ENCODE measurements around the gene TSPYL1. TPM values are rescaled to one million over a fixed set of nuclear protein-coding genes. Genes with fewer than 3 reads are reported as not detected.
A peak's percentile ranks its signal among the peaks of the same experiment; 100 is the strongest.

The TSPYL1 gene
- total RNA-seq, 1 experiment from 2014 or later = 73.1 TPM

DNA sequence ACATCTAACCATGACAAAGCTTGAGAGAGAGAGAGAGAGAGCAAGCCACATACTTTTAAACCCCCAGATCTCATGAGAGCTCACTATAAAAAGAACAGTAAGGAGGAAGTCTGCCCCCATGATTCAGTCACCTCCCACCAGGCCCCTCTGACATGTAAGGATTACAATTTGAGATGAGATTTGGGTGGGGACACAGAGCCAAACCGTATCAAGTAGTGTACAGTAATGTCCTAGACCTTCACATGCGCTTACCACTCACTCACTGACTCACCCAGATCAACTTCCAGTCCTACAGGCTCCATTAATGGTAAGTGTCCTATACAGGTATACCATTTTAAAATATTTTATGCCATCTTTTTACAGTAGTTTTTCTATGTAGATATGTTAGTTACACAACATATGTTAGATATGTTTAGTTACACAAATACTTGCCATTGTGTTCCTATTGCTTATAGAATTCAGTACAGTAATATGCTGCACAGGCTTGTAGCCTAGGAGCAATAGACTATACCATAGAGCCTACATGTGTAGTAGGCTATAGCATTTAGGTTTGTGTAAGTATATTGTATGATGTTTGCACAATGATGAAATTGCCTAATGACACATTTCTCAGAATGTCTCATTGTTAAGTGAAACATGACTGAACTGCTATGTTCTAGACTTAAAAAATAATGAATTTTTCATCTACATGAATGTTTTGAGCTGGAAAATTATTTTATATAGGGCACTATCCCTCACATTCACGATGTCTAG, 11.7 kb downstream of the TSPYL1 start:
- H2AFZ ChIP-seq = no peak overlapping the region
- no peaks in the 10 kb centered on the region for H3K27me3 ChIP-seq (ENCODE audit: insufficient read depth, low read depth)
- no peaks in the 10 kb centered on the region for H4K20me1 ChIP-seq (ENCODE audit: insufficient read depth)
- ChIA-PET CTCF (interaction anchor here (0.7 to 1.7 kb wide), 12 partner anchors 9 to 356 kb away, joined by 3 to 16 read pairs (median 6); partner anchors contain the start of gene TSPYL1), POLR2A (ENCODE audit: unreplicated experiment) (interaction anchor here (0.7 kb wide), 1 partner anchor 9 kb away, joined by 3 read pairs; no protein-coding TSS in a partner anchor)
- no peak overlapping the region for H3K27ac ChIP-seq
- H3F3A ChIP-seq (ENCODE audit: insufficient read depth, low read depth) = 0 out of 2 replicates have a peak, but pooled peaks cover 8% of the 10 kb centered on the region
- H3K79me2 ChIP-seq (ENCODE audit: low read depth) = no peaks in the 10 kb centered on the region
- TF ChIP-seq, protein P1, sequence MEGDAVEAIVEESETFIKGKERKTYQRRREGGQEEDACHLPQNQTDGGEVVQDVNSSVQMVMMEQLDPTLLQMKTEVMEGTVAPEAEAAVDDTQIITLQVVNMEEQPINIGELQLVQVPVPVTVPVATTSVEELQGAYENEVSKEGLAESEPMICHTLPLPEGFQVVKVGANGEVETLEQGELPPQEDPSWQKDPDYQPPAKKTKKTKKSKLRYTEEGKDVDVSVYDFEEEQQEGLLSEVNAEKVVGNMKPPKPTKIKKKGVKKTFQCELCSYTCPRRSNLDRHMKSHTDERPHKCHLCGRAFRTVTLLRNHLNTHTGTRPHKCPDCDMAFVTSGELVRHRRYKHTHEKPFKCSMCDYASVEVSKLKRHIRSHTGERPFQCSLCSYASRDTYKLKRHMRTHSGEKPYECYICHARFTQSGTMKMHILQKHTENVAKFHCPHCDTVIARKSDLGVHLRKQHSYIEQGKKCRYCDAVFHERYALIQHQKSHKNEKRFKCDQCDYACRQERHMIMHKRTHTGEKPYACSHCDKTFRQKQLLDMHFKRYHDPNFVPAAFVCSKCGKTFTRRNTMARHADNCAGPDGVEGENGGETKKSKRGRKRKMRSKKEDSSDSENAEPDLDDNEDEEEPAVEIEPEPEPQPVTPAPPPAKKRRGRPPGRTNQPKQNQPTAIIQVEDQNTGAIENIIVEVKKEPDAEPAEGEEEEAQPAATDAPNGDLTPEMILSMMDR (conservative IDR thresholded peaks at IDR 0.05) = no peak
- no peak for TF ChIP-seq EZH2 (IDR thresholded peaks at IDR 0.05; ENCODE audit: low read depth)
- no peak overlapping the region for H3K4me2 ChIP-seq
- H3K36me3 ChIP-seq (ENCODE audit: low read depth) = peaks cover 3% of the 10 kb centered on the region
- peaks cover 6% of the 10 kb centered on the region; the same call in 1 of the 2 replicates for H3K4me1 ChIP-seq (replicated peaks; ENCODE audit: insufficient read depth)
- peaks cover 8% of the 10 kb centered on the region; the same call in 1 of the 2 replicates for H3K9me3 ChIP-seq (ENCODE audit: insufficient read depth, low read depth)
- no peaks in the 10 kb centered on the region for H3K9me2 ChIP-seq (ENCODE audit: insufficient read depth)
- intact Hi-C loops (cut with micrococcal nuclease; ENCODE audit: unreplicated experiment) = loop anchor here (1.0 to 2.0 kb wide), 4 partner anchors 293 to 701 kb away; no protein-coding TSS in a partner anchor
- no TSS peak for BruUV-seq (replicated peaks)
- no peak overlapping the region for H3K4me3 ChIP-seq
- peak in 1 of 2 experiments; percentile 46 for DNase-seq

DNA sequence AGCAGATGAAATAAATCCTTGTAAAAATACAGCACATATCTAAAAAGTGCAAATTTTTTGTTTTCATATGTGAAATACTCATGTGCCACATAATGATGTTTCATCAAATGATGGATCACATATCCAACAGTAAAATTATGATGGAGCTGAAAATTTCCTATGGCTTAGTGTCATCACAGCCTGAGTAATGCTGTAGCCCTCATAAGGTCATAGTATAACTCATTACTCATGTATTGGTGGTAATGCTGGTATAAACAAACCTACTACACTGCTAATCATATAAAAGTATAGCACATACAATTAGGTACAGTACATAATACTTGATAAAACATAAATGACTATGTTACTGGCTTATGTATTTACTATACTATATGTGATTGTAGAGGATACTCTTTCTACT, 12.9 kb downstream of the TSPYL1 start:
- H4K20me1 ChIP-seq (ENCODE audit: insufficient read depth) = no peaks in the 10 kb centered on the region
- BruUV-seq (replicated peaks) = no TSS peak
- no peak overlapping the region for H3K4me2 ChIP-seq
- ChIA-PET POLR2A (ENCODE audit: unreplicated experiment) (no interaction called here), CTCF (no interaction called here)
- H3F3A ChIP-seq (ENCODE audit: insufficient read depth, low read depth) = 0 out of 2 replicates have a peak, but pooled peaks cover 6% of the 10 kb centered on the region
- H3K4me3 ChIP-seq = no peak overlapping the region
- no peaks in the 10 kb centered on the region for H3K9me2 ChIP-seq (ENCODE audit: insufficient read depth)
- peaks cover 14% of the 10 kb centered on the region; the same call in 1 of the 2 replicates for H3K9me3 ChIP-seq (ENCODE audit: insufficient read depth, low read depth)
- intact Hi-C loops (cut with micrococcal nuclease; ENCODE audit: unreplicated experiment) = no loop called here
- no peak overlapping the region for H2AFZ ChIP-seq
- H3K27me3 ChIP-seq (ENCODE audit: insufficient read depth, low read depth) = no peaks in the 10 kb centered on the region
- H3K4me1 ChIP-seq (replicated peaks; ENCODE audit: insufficient read depth) = peaks cover 6% of the 10 kb centered on the region; the same call in 1 of the 2 replicates
- no peak for TF ChIP-seq EZH2 (IDR thresholded peaks at IDR 0.05; ENCODE audit: low read depth)
- no peak overlapping the region for H3K27ac ChIP-seq
- H3K36me3 ChIP-seq (ENCODE audit: low read depth) = no peaks in the 10 kb centered on the region; the same call in none of the 2 replicates
- no peak for DNase-seq
- H3K79me2 ChIP-seq (ENCODE audit: low read depth) = no peaks in the 10 kb centered on the region

DNA sequence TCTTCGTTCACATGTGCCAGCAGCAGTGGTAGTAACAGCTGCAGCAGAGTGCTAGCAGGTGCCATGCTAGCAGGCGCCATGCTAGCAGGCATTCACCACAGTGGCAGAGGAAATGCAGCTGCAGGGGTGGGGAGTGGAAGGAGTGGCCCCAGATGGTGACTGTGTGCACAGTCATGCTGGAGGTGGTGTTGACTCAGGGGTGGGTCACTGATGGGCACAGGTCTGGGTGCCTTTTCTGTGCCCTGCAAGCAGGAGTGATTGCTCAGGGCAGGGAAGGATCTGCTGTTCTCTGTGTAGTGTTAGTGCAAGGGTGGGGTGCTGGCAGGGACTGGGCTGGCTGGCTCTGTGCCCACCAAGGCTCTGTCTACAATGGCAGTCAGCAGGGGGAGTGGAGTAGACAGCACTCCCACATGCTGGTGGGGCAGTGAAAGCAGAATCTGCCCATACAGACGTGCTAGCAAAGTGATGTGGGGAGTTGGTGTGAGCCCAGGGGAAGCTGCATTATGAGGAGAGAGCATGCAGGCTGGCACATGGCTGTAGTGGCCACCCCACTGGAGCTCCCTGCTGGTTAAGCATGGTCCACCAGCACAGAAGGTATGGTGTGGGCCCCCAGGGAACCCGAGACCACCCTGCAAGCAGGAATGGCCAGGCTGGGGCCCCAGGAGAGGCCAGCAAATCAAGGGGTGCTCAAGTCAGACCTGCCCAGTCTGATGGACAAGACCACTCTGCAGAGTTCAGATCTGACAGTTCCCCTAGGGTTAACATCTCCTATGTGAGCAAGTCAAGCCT, 14.5 kb downstream of the TSPYL1 start:
- ChIA-PET POLR2A (ENCODE audit: unreplicated experiment) (no interaction called here), CTCF (interaction anchor here (0.5 to 0.6 kb wide), 2 partner anchors 174 to 204 kb away, joined by 3 to 8 read pairs; no protein-coding TSS in a partner anchor)
- H3K9me2 ChIP-seq (ENCODE audit: insufficient read depth) = no peaks in the 10 kb centered on the region
- no peaks in the 10 kb centered on the region; the same call in none of the 2 replicates for H3K36me3 ChIP-seq (ENCODE audit: low read depth)
- H3K27me3 ChIP-seq (ENCODE audit: insufficient read depth, low read depth) = no peaks in the 10 kb centered on the region
- H3K79me2 ChIP-seq (ENCODE audit: low read depth) = no peaks in the 10 kb centered on the region
- TF ChIP-seq, protein P1 (conservative IDR thresholded peaks at IDR 0.05) = no peak
- TF ChIP-seq EZH2 (IDR thresholded peaks at IDR 0.05; ENCODE audit: low read depth) = no peak
- peaks cover 6% of the 10 kb centered on the region; the same call in 1 of the 2 replicates for H3K4me1 ChIP-seq (replicated peaks; ENCODE audit: insufficient read depth)
- no peak overlapping the region for H3K27ac ChIP-seq
- BruUV-seq (replicated peaks) = no TSS peak
- H3K4me3 ChIP-seq = no peak overlapping the region
- 0 out of 2 replicates have a peak, but pooled peaks cover 6% of the 10 kb centered on the region for H3F3A ChIP-seq (ENCODE audit: insufficient read depth, low read depth)
- intact Hi-C loops (cut with micrococcal nuclease; ENCODE audit: unreplicated experiment) = no loop called here
- peaks cover 14% of the 10 kb centered on the region; the same call in 1 of the 2 replicates for H3K9me3 ChIP-seq (ENCODE audit: insufficient read depth, low read depth)
- DNase-seq = peak in 1 of 2 experiments; percentile 34
- no peak overlapping the region for H3K4me2 ChIP-seq
- no peaks in the 10 kb centered on the region for H4K20me1 ChIP-seq (ENCODE audit: insufficient read depth)
- no peak overlapping the region for H2AFZ ChIP-seq
